Neural cell (in vitro differentiated cells): ENCODE measurements around the gene SERPINE2. TPM values are rescaled to one million over a fixed set of nuclear protein-coding genes. Genes with fewer than 3 reads are reported as not detected.

ENCODE experiments used
- H2AFZ ChIP-seq: fragments of 200-600, 300-800 bp; sonication (generic), shearing (Covaris generic); 2 replicates; pipeline ENCODE4 v1.6.0; 2014; ENCODE audit warnings: low read depth, mild to moderate bottlenecking, antibody characterized with exemption, low read length, moderate library complexity
- H3F3A ChIP-seq: fragments of 200-600 bp; shearing (Covaris generic); 2 replicates; pipeline ENCODE4 v1.6.1; 2016; ENCODE audit warnings: mild to moderate bottlenecking, moderate library complexity, mixed read lengths, antibody characterized with exemption, low read length; ENCODE audit not compliant: insufficient read depth, poor library complexity, severe bottlenecking
- H3K27ac ChIP-seq: fragments of 200-600, 300-800 bp; sonication (generic), shearing (Covaris generic); 2 replicates; pipeline ENCODE4 v1.5.1; 2014; ENCODE audit warnings: mild to moderate bottlenecking, low read length, moderate library complexity
- H3K27me3 ChIP-seq: fragments of 300-800, 200-600 bp; sonication (generic), shearing (Covaris generic); 2 replicates; pipeline ENCODE4 v1.6.0; 2014; ENCODE audit warnings: mild to moderate bottlenecking, low read depth, low read length, moderate library complexity; ENCODE audit not compliant: insufficient read depth
- H3K36me3 ChIP-seq: fragments of 300-800, 200-600 bp; sonication (generic), shearing (Covaris generic); 2 replicates; pipeline ENCODE4 v1.5.1; 2014; ENCODE audit warnings: mild to moderate bottlenecking, antibody characterized with exemption, low read length, moderate library complexity; ENCODE audit not compliant: insufficient read depth
- H3K4me2 ChIP-seq: fragments of 300-800, 200-600 bp; sonication (generic), shearing (Covaris generic); 2 replicates; pipeline ENCODE4 v1.6.0; 2014; ENCODE audit warnings: mild to moderate bottlenecking, low read length
- H3K4me3 ChIP-seq: fragments of 300-800, 200-600 bp; sonication (generic), shearing (Covaris generic); 2 replicates; pipeline ENCODE4 v1.5.1; 2014; ENCODE audit warnings: mild to moderate bottlenecking, low read length, moderate library complexity
- H3K79me2 ChIP-seq: fragments of 200-600 bp; shearing (Covaris generic); replicated peaks from 2 replicates; pipeline ENCODE4 v1.6.0; 2014; ENCODE audit warnings: mild to moderate bottlenecking, low read length, moderate library complexity; ENCODE audit not compliant: insufficient read depth
- H3K9ac ChIP-seq: fragments of 300-800, 200-600 bp; sonication (generic), shearing (Covaris generic); 2 replicates; pipeline ENCODE4 v1.6.1; 2016; ENCODE audit warnings: mild to moderate bottlenecking, low read length, mixed read lengths
- H3K9me2 ChIP-seq: fragments of 200-600 bp; shearing (Covaris generic); 2 replicates; pipeline ENCODE4 v1.6.1; 2016; ENCODE audit warnings: mild to moderate bottlenecking, low read length, mixed read lengths; ENCODE audit not compliant: insufficient read depth
- H3K9me3 ChIP-seq: fragments of 200-600, 300-800 bp; sonication (generic), shearing (Covaris generic); 2 replicates; pipeline ENCODE4 v1.6.1; 2016; ENCODE audit warnings: mild to moderate bottlenecking, mixed run types, low read length, moderate library complexity, mixed read lengths
- H4K20me1 ChIP-seq: fragments of 200-600 bp; shearing (Covaris generic); 2 replicates; pipeline ENCODE4 v1.6.1; 2016; ENCODE audit warnings: mild to moderate bottlenecking, mixed run types; ENCODE audit not compliant: insufficient read depth
- EP300 ChIP-seq: fragments of 450-650 bp; conservative IDR thresholded peaks from 2 replicates; pipeline ENCODE4 v1.6.1; 2014; ENCODE audit warnings: antibody characterized with exemption, mild to moderate bottlenecking, moderate library complexity; ENCODE audit not compliant: poor library complexity, severe bottlenecking
- EZH2 ChIP-seq: fragments of 200-600, 300-800 bp; shearing (Covaris generic), sonication (generic); IDR thresholded peaks from 2 replicates; pipeline ENCODE4 v1.6.1; 2014; ENCODE audit warnings: antibody characterized with exemption, low read length, borderline replicate concordance, mild to moderate bottlenecking; ENCODE audit not compliant: insufficient read depth, poor library complexity, severe bottlenecking
- MXI1 ChIP-seq: fragments of 450-650 bp; conservative IDR thresholded peaks from 2 replicates; pipeline ENCODE4 v1.6.1; 2014; ENCODE audit warnings: antibody characterized with exemption, mild to moderate bottlenecking; ENCODE audit not compliant: poor library complexity, severe bottlenecking
- POLR2AphosphoS5 ChIP-seq: IDR thresholded peaks from 2 replicates; pipeline ENCODE4 v1.6.1; 2012
- RAD21 ChIP-seq: fragments of 450-650 bp; conservative IDR thresholded peaks from 2 replicates; pipeline ENCODE4 v1.6.1; 2014; ENCODE audit warnings: antibody characterized with exemption, mild to moderate bottlenecking, moderate library complexity
- SMC3 ChIP-seq: fragments of 450-650 bp; conservative IDR thresholded peaks from 2 replicates; pipeline ENCODE4 v1.6.1; 2014; ENCODE audit warnings: antibody characterized with exemption, mild to moderate bottlenecking, moderate library complexity; ENCODE audit not compliant: poor library complexity
- TAF1 ChIP-seq: IDR thresholded peaks from 2 replicates; pipeline ENCODE4 v1.6.1; 2012; ENCODE audit warnings: low read depth
- polyA plus RNA-seq: library from polyadenylated mRNA; depleted of rRNA; stranded (reverse); fragments of >200 nt; gene quantifications from 2 replicates; pipeline ENCODE4 v1.2.3, GENCODE V29; 2014
- TF ChIP-seq, protein P1 (sequence below): fragments of 450-650 bp; IDR thresholded peaks from 2 replicates; pipeline ENCODE4 v1.5.1; 2014; ENCODE audit warnings: antibody characterized with exemption, mild to moderate bottlenecking, moderate library complexity; ENCODE audit not compliant: poor library complexity, severe bottlenecking
- TF ChIP-seq, protein P2 (sequence below): IDR thresholded peaks from 2 replicates; pipeline ENCODE4 v1.6.1; 2012; ENCODE audit warnings: borderline replicate concordance

The SERPINE2 gene
- polyA plus RNA-seq, 1 donor from 2014 or later = 38.5 TPM

DNA sequence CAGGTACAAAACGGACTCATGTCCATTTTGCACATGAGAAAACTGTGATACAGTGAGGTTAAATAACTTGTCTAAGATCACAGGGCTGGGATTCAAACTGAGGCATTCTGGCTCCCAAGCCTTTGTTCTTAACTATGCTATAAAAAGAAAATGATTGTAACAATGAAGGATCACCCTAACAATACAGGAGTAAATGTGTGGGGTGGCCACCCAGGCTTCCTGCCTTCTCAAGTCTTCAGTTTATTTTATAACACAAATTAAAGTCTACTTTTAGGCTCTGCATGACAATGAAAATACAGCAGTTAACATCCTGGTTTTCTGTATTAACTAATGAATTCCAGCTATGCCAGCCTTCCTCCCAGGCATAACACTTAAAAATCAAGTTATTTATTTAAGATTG, 101.6 kb downstream of the SERPINE2 start:
- Histone ChIP-seq H3K4me2 (no peak overlapping the region), H3K36me3 (no peaks in the 10 kb centered on the region), H3K27me3 (no peaks in the 10 kb centered on the region), H2AFZ (no peak overlapping the region), H3K9me2 (no peaks in the 10 kb centered on the region), H4K20me1 (no peaks in the 10 kb centered on the region), H3K9me3 (no peaks in the 10 kb centered on the region), H3K9ac (no peak overlapping the region), H3K27ac (no peak overlapping the region), H3F3A (no peaks in the 10 kb centered on the region), H3K79me2 (peaks cover 2% of the 10 kb centered on the region), H3K4me3 (no peak overlapping the region)
- TF ChIP-seq EZH2 = no peak

DNA sequence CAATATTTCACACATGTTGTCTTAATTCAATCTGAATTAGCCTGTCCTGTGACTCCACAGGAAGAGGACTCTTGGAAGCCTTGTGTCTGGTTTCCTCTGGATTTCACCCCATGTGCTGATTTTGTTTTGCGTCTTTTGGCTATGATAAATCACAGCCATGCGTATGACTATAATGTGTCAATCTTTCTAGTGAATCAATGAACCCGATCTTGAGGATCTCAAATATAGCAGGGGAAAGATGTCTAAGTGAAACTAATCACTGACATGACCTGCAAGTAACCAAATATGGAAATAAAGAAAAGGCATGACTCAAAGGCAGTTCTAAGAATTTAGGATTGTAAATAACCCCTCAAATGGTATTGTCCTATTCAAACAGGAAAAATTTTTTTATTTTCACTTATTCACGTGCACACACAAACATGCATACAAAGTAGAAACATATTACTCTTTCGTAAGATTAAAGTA, 102.2 kb downstream of the SERPINE2 start:
- no peak overlapping the region for H3K4me2 ChIP-seq
- no peak for TF ChIP-seq RAD21
- TF ChIP-seq, protein P1, sequence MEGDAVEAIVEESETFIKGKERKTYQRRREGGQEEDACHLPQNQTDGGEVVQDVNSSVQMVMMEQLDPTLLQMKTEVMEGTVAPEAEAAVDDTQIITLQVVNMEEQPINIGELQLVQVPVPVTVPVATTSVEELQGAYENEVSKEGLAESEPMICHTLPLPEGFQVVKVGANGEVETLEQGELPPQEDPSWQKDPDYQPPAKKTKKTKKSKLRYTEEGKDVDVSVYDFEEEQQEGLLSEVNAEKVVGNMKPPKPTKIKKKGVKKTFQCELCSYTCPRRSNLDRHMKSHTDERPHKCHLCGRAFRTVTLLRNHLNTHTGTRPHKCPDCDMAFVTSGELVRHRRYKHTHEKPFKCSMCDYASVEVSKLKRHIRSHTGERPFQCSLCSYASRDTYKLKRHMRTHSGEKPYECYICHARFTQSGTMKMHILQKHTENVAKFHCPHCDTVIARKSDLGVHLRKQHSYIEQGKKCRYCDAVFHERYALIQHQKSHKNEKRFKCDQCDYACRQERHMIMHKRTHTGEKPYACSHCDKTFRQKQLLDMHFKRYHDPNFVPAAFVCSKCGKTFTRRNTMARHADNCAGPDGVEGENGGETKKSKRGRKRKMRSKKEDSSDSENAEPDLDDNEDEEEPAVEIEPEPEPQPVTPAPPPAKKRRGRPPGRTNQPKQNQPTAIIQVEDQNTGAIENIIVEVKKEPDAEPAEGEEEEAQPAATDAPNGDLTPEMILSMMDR = no peak
- no peak for TF ChIP-seq SMC3
- no peak for TF ChIP-seq EZH2
- no peak for TF ChIP-seq EP300
- no peak for TF ChIP-seq POLR2AphosphoS5
- no peak overlapping the region for H2AFZ ChIP-seq
- H3K79me2 ChIP-seq = peaks cover 2% of the 10 kb centered on the region
- H3K9ac ChIP-seq = no peak overlapping the region
- H3K27ac ChIP-seq = no peak overlapping the region
- no peaks in the 10 kb centered on the region for H3K27me3 ChIP-seq
- no peaks in the 10 kb centered on the region for H3K9me3 ChIP-seq
- H3K4me3 ChIP-seq = no peak overlapping the region
- H4K20me1 ChIP-seq = no peaks in the 10 kb centered on the region
- no peaks in the 10 kb centered on the region for H3K36me3 ChIP-seq
- H3F3A ChIP-seq = no peaks in the 10 kb centered on the region
- no peaks in the 10 kb centered on the region for H3K9me2 ChIP-seq

DNA sequence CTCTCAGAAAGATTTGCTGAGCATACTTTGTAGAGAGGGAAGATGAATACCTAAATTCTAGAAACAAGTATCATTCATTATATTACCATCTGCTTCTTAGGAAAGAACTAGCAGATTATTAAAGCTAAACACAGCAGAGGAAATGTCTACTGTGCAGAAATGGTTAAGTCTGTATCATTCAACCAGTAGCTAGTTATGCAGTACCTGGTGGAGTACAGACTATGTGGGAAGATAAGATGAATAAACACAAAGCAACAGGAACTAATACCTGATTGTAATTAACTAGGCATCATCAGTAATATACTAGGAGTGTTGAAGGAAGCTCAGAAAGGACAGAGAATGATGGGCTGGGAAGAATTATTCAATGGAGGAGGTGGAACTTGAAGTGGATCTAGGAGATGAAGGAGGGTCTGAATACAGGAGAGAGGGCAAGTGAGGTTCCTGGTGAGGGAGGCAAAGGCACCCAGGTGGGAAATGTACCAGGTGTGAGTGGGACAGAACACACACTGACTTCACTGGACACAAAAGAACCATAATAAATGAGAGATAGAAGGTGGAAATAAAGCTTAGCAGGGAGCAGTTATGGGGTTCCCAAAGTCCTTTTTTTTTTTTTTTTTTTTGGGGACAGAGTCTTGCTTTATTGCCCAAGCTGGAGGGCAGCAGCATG, 103.5 kb downstream of the SERPINE2 start:
- no peak overlapping the region for H3K4me2 ChIP-seq
- no peaks in the 10 kb centered on the region for H3K9me2 ChIP-seq
- H4K20me1 ChIP-seq = no peaks in the 10 kb centered on the region
- no peaks in the 10 kb centered on the region for H3F3A ChIP-seq
- no peaks in the 10 kb centered on the region for H3K27me3 ChIP-seq
- TF ChIP-seq, protein P1 = no peak
- TF ChIP-seq POLR2AphosphoS5 = no peak
- no peak for TF ChIP-seq EP300
- TF ChIP-seq, protein P2, sequence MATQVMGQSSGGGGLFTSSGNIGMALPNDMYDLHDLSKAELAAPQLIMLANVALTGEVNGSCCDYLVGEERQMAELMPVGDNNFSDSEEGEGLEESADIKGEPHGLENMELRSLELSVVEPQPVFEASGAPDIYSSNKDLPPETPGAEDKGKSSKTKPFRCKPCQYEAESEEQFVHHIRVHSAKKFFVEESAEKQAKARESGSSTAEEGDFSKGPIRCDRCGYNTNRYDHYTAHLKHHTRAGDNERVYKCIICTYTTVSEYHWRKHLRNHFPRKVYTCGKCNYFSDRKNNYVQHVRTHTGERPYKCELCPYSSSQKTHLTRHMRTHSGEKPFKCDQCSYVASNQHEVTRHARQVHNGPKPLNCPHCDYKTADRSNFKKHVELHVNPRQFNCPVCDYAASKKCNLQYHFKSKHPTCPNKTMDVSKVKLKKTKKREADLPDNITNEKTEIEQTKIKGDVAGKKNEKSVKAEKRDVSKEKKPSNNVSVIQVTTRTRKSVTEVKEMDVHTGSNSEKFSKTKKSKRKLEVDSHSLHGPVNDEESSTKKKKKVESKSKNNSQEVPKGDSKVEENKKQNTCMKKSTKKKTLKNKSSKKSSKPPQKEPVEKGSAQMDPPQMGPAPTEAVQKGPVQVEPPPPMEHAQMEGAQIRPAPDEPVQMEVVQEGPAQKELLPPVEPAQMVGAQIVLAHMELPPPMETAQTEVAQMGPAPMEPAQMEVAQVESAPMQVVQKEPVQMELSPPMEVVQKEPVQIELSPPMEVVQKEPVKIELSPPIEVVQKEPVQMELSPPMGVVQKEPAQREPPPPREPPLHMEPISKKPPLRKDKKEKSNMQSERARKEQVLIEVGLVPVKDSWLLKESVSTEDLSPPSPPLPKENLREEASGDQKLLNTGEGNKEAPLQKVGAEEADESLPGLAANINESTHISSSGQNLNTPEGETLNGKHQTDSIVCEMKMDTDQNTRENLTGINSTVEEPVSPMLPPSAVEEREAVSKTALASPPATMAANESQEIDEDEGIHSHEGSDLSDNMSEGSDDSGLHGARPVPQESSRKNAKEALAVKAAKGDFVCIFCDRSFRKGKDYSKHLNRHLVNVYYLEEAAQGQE = no peak
- no peak for TF ChIP-seq RAD21
- TF ChIP-seq EZH2 = no peak
- TF ChIP-seq SMC3 = no peak
- TF ChIP-seq TAF1 = no peak
- TF ChIP-seq MXI1 = no peak
- H3K27ac ChIP-seq = no peak overlapping the region
- no peak overlapping the region for H3K9ac ChIP-seq
- no peaks in the 10 kb centered on the region for H3K79me2 ChIP-seq
- no peaks in the 10 kb centered on the region for H3K9me3 ChIP-seq
- H3K4me3 ChIP-seq = no peak overlapping the region
- no peaks in the 10 kb centered on the region for H3K36me3 ChIP-seq
- H2AFZ ChIP-seq = no peak overlapping the region
